ENCODE measurements around the gene PFKFB3.

DNA sequence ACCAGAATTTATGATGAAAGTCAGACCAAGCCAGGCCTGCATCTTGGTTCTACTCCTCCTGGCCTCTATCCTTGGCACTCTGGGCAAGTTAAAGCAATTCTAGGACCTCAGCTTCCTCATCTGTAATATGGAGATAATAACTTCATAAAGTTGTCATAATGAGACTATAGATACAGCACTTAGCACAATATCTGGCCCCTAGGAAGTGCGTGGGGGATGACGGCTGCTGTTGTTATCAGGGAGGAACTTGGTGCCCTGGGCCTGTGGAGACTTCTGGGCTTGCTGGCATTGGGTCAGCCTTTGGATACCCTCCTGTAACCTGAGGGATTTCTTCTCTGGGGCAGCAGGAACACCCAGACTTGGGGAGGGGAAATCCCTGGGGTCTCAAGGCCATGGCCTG is 27.6 kb downstream of the PFKFB3 start:
- TF ChIP-seq POLR2AphosphoS5 (IDR thresholded peaks at IDR 0.05; ENCODE audit: insufficient read depth in 1 of 2, low read depth in 1 of 2): no peak
- TF ChIP-seq, protein P1, sequence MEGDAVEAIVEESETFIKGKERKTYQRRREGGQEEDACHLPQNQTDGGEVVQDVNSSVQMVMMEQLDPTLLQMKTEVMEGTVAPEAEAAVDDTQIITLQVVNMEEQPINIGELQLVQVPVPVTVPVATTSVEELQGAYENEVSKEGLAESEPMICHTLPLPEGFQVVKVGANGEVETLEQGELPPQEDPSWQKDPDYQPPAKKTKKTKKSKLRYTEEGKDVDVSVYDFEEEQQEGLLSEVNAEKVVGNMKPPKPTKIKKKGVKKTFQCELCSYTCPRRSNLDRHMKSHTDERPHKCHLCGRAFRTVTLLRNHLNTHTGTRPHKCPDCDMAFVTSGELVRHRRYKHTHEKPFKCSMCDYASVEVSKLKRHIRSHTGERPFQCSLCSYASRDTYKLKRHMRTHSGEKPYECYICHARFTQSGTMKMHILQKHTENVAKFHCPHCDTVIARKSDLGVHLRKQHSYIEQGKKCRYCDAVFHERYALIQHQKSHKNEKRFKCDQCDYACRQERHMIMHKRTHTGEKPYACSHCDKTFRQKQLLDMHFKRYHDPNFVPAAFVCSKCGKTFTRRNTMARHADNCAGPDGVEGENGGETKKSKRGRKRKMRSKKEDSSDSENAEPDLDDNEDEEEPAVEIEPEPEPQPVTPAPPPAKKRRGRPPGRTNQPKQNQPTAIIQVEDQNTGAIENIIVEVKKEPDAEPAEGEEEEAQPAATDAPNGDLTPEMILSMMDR (IDR thresholded peaks at IDR 0.05): no peak

All from vagina (tissue), 2 donors.